Immature natural killer cell (primary cell): ENCODE measurements around the gene ENPP5. TPM values are rescaled to one million over a fixed set of nuclear protein-coding genes. Genes with fewer than 3 reads are reported as not detected.
A peak's percentile ranks its signal among the peaks of the same experiment; 100 is the strongest.
"Not testable (repeated sequence)": the region's sequence is repeated elsewhere in the genome, so short reads cannot be mapped to it uniquely, and the experiment has no call there.

Source experiments
- DNase-seq, 3 donors: peaks; one replicate each; pipeline ENCODE4 v3.0.0; 2022; ENCODE audit warnings: mixed read lengths in 1 of 3
- H3K27ac Mint-ChIP-seq, 6 donors: one replicate each; pipeline ENCODE4 v1.8.0; 2020; ENCODE audit warnings: mixed read lengths in 6 of 6, mild to moderate bottlenecking in 5 of 6, inconsistent platforms in 4 of 6, moderate library complexity in 3 of 6
- H3K27me3 Mint-ChIP-seq, 3 donors: one replicate each; pipeline ENCODE4 v1.8.0; 2020 to 2021; ENCODE audit warnings: low read depth in 3 of 3, mild to moderate bottlenecking in 3 of 3, mixed read lengths in 3 of 3, moderate library complexity in 3 of 3, inconsistent platforms in 1 of 3
- H3K36me3 Mint-ChIP-seq, 3 donors: one replicate each; pipeline ENCODE4 v1.8.0; 2020; ENCODE audit warnings: mixed read lengths in 3 of 3, inconsistent platforms in 2 of 3, mild to moderate bottlenecking in 2 of 3
- H3K4me1 Mint-ChIP-seq, 2 donors: one replicate each; pipeline ENCODE4 v1.8.0; 2020; ENCODE audit warnings: inconsistent platforms in 2 of 2, mild to moderate bottlenecking in 2 of 2, mixed read lengths in 2 of 2, moderate library complexity in 1 of 2
- H3K4me3 Mint-ChIP-seq, 5 donors: one replicate each; pipeline ENCODE4 v1.8.0; 2020; ENCODE audit warnings: mild to moderate bottlenecking in 5 of 5, mixed read lengths in 5 of 5, inconsistent platforms in 3 of 5, moderate library complexity in 3 of 5
- H3K9me3 Mint-ChIP-seq, 6 donors: one replicate each; pipeline ENCODE4 v1.8.0; 2020; ENCODE audit warnings: mild to moderate bottlenecking in 6 of 6, mixed read lengths in 6 of 6, inconsistent platforms in 4 of 6, moderate library complexity in 3 of 6
- polyA plus RNA-seq, 3 donors: library from polyadenylated mRNA; unstranded; fragments of 300-500 nt; fragmentation: Illumina TruSeq; gene quantifications; one replicate each; pipeline ENCODE4 v1.2.3, GENCODE V29; 2021

ENPP5 gene
- polyA plus RNA-seq, 3 donors from 2014 or later: 14.4 to 48.6 (median 36.1) TPM

GRCh38 chr6:46149066-46149465, 21.7 kb downstream of the ENPP5 start:
- H3K27ac Mint-ChIP-seq: peak overlapping the region in 1 of 6 donors; percentile 4
- H3K9me3 Mint-ChIP-seq, DNase-seq, H3K4me1 Mint-ChIP-seq, H3K36me3 Mint-ChIP-seq, H3K27me3 Mint-ChIP-seq, H3K4me3 Mint-ChIP-seq: not testable (repeated sequence)

GRCh38 chr6:46144270-46144669, 26.5 kb downstream of the ENPP5 start:
- H3K4me3 Mint-ChIP-seq: no peak overlapping the region
- peaks cover 6 to 19% (median 9%) of the 10 kb centered on the region in 3 donors for H3K36me3 Mint-ChIP-seq
- no peaks in the 10 kb centered on the region for H3K9me3 Mint-ChIP-seq
- H3K4me1 Mint-ChIP-seq: peaks cover 11 to 18% of the 10 kb centered on the region in 2 donors
- peak overlapping the region in 3 of 6 donors; percentile 0 to 77 (median 14) for H3K27ac Mint-ChIP-seq
- H3K27me3 Mint-ChIP-seq: no peaks in the 10 kb centered on the region
- DNase-seq: no peak

- Mint-ChIP-seq H3K4me3 (peak overlapping the region in 3 of 5 donors; percentile 0 to 39 (median 6)), H3K36me3 (peaks cover 6 to 7% (median 7%) of the 10 kb centered on the region in 3 donors), H3K27ac (peak overlapping the region in 5 of 6 donors; percentile 12 to 88 (median 42)), H3K27me3 (no peaks in the 10 kb centered on the region), H3K9me3 (no peaks in the 10 kb centered on the region), H3K4me1 (peaks cover 70 to 73% of the 10 kb centered on the region in 2 donors)
- DNase-seq: no peak
Observed at GRCh38 chr6:46138281-46138680, 32.5 kb downstream of the ENPP5 start.

GRCh38 chr6:46137387-46137786, 33.4 kb downstream of the ENPP5 start:
- peak overlapping the region in 4 of 6 donors; percentile 2 to 67 (median 51) for H3K27ac Mint-ChIP-seq
- H3K4me1 Mint-ChIP-seq: peaks cover 78 to 80% of the 10 kb centered on the region in 2 donors
- H3K4me3 Mint-ChIP-seq: peak overlapping the region in 2 of 5 donors; percentile 5 to 12
- no peak for DNase-seq
- H3K27me3 Mint-ChIP-seq: no peaks in the 10 kb centered on the region
- H3K9me3 Mint-ChIP-seq: no peaks in the 10 kb centered on the region
- no peaks in the 10 kb centered on the region for H3K36me3 Mint-ChIP-seq

- H3K27me3 Mint-ChIP-seq: no peaks in the 10 kb centered on the region
- H3K4me1 Mint-ChIP-seq: peaks cover 81 to 83% of the 10 kb centered on the region in 2 donors
- no peaks in the 10 kb centered on the region for H3K36me3 Mint-ChIP-seq
- H3K4me3 Mint-ChIP-seq: peak overlapping the region in 1 of 5 donors; percentile 11
- no peaks in the 10 kb centered on the region for H3K9me3 Mint-ChIP-seq
- H3K27ac Mint-ChIP-seq: peak overlapping the region in 5 of 6 donors; percentile 3 to 67 (median 19)
- no peak for DNase-seq
Observed at GRCh38 chr6:46136831-46137230, 33.9 kb downstream of the ENPP5 start.

GRCh38 chr6:46135176-46135575, 35.6 kb downstream of the ENPP5 start:
- H3K9me3 Mint-ChIP-seq: peaks cover 0 to 2% (median 0%) of the 10 kb centered on the region in 6 donors
- H3K4me3 Mint-ChIP-seq: no peak overlapping the region

GRCh38 chr6:46134216-46134615, 36.6 kb downstream of the ENPP5 start:
- H3K9me3 Mint-ChIP-seq: peaks cover 0 to 2% (median 0%) of the 10 kb centered on the region in 6 donors
- H3K4me1 Mint-ChIP-seq: peaks cover 83 to 90% of the 10 kb centered on the region in 2 donors
- H3K27ac Mint-ChIP-seq: peak overlapping the region in 4 of 6 donors; percentile 21 to 81 (median 71)

More at GRCh38 chr6:46135176-46135575, 35.6 kb downstream of the ENPP5 start:
- Mint-ChIP-seq H3K27me3 (peaks cover 0 to under 1% (median 0%) of the 10 kb centered on the region in 3 donors), H3K36me3 (no peaks in the 10 kb centered on the region), H3K4me1 (peaks cover 88 to 92% of the 10 kb centered on the region in 2 donors), H3K27ac (peak overlapping the region in 1 of 6 donors; percentile 37)
- DNase-seq: no peak

GRCh38 chr6:46131291-46131690, 39.5 kb downstream of the ENPP5 start:
- Mint-ChIP-seq H3K4me3 (peak overlapping the region; percentile 12 to 99 (median 96)), H3K4me1 (peaks cover 81 to 88% of the 10 kb centered on the region in 2 donors), H3K27ac (peak overlapping the region in 3 of 6 donors; percentile 45 to 94 (median 85))
- H3K36me3 Mint-ChIP-seq, DNase-seq, H3K27me3 Mint-ChIP-seq, H3K9me3 Mint-ChIP-seq: not testable (repeated sequence)

More at GRCh38 chr6:46134216-46134615, 36.6 kb downstream of the ENPP5 start:
- Mint-ChIP-seq H3K27me3 (peaks cover 0 to 8% (median 4%) of the 10 kb centered on the region in 3 donors), H3K4me3 (peak overlapping the region in 1 of 5 donors; percentile 53), H3K36me3 (no peaks in the 10 kb centered on the region)
- DNase-seq: no peak

GRCh38 chr6:46130666-46131065, 40.1 kb downstream of the ENPP5 start:
- H3K36me3 Mint-ChIP-seq: no peaks in the 10 kb centered on the region
- peak overlapping the region; percentile 85 to 97 (median 94) for H3K27ac Mint-ChIP-seq
- no peak for DNase-seq
- peaks cover 81% of the 10 kb centered on the region in 2 donors for H3K4me1 Mint-ChIP-seq
- peaks cover 0 to 8% (median 4%) of the 10 kb centered on the region in 3 donors for H3K27me3 Mint-ChIP-seq
- peak overlapping the region; percentile 94 to 99 (median 96) for H3K4me3 Mint-ChIP-seq
- H3K9me3 Mint-ChIP-seq: peaks cover 0 to 2% (median 0%) of the 10 kb centered on the region in 6 donors

GRCh38 chr6:46129629-46130511, 40.9 kb downstream of the ENPP5 start, which contains the start of gene ENPP4:
TSS of gene ENPP4 (plus strand) at chr6:46129989. CDS start at chr6:46139584, 9,595 bp downstream.
- DNase-seq: peak; percentile 94 to 96 (median 96)
- H3K4me1 Mint-ChIP-seq: peaks cover 73 to 79% of the 10 kb centered on the region in 2 donors
- H3K4me3 Mint-ChIP-seq: peak within 1 kb of the TSS; percentile 94 to 99 (median 96)
- peaks cover 0 to 8% (median 4%) of the 10 kb centered on the region in 3 donors for H3K27me3 Mint-ChIP-seq
- peak within 1 kb of the TSS; percentile 85 to 97 (median 94) for H3K27ac Mint-ChIP-seq
- peaks cover 0 to 2% (median 0%) of the 10 kb centered on the region in 6 donors for H3K9me3 Mint-ChIP-seq
- no peaks in the 10 kb centered on the region for H3K36me3 Mint-ChIP-seq

GRCh38 chr6:46129291-46129628, 41.5 kb downstream of the ENPP5 start:
- peak overlapping the region; percentile 85 to 97 (median 94) for H3K27ac Mint-ChIP-seq
- peaks cover 67 to 80% of the 10 kb centered on the region in 2 donors for H3K4me1 Mint-ChIP-seq
- peak overlapping the region; percentile 94 to 99 (median 96) for H3K4me3 Mint-ChIP-seq
- H3K27me3 Mint-ChIP-seq: peaks cover 0 to 8% (median 4%) of the 10 kb centered on the region in 3 donors
- no peak for DNase-seq
- H3K36me3 Mint-ChIP-seq: no peaks in the 10 kb centered on the region
- peaks cover 0 to 2% (median 0%) of the 10 kb centered on the region in 6 donors for H3K9me3 Mint-ChIP-seq

GRCh38 chr6:46128476-46128875, 42.3 kb downstream of the ENPP5 start:
- Mint-ChIP-seq H3K4me3 (peak overlapping the region; percentile 94 to 99 (median 96)), H3K27ac (peak overlapping the region; percentile 85 to 97 (median 94)), H3K9me3 (peaks cover 0 to 2% (median 0%) of the 10 kb centered on the region in 6 donors), H3K4me1 (peaks cover 59 to 77% of the 10 kb centered on the region in 2 donors), H3K27me3 (peaks cover 0 to 8% (median 4%) of the 10 kb centered on the region in 3 donors), H3K36me3 (no peaks in the 10 kb centered on the region)
- no peak for DNase-seq

GRCh38 chr6:46119679-46120078, 51.1 kb downstream of the ENPP5 start:
- H3K27me3 Mint-ChIP-seq, H3K9me3 Mint-ChIP-seq: not testable (repeated sequence)
- H3K4me1 Mint-ChIP-seq: peaks cover 42 to 77% of the 10 kb centered on the region in 2 donors
- peak overlapping the region in 4 of 6 donors; percentile 19 to 87 (median 74) for H3K27ac Mint-ChIP-seq
- H3K4me3 Mint-ChIP-seq: peak overlapping the region in 4 of 5 donors; percentile 11 to 60 (median 56)
- DNase-seq: peak in 1 of 3 donors; percentile 17
- peaks cover 11 to 32% (median 31%) of the 10 kb centered on the region in 3 donors for H3K36me3 Mint-ChIP-seq
